HG03571 (cell line): ENCODE data around the gene FMNL2.
"Not testable (repeated sequence)": the region's sequence is repeated elsewhere in the genome, so short reads cannot be mapped to it uniquely, and the experiment has no call there.

Experiments
- ATAC-seq: cut with Tn5 transposase; IDR thresholded peaks from one replicate; pipeline ENCODE4 v1.9.1; 2021; ENCODE audit not compliant: unreplicated experiment

Gene FMNL2

DNA sequence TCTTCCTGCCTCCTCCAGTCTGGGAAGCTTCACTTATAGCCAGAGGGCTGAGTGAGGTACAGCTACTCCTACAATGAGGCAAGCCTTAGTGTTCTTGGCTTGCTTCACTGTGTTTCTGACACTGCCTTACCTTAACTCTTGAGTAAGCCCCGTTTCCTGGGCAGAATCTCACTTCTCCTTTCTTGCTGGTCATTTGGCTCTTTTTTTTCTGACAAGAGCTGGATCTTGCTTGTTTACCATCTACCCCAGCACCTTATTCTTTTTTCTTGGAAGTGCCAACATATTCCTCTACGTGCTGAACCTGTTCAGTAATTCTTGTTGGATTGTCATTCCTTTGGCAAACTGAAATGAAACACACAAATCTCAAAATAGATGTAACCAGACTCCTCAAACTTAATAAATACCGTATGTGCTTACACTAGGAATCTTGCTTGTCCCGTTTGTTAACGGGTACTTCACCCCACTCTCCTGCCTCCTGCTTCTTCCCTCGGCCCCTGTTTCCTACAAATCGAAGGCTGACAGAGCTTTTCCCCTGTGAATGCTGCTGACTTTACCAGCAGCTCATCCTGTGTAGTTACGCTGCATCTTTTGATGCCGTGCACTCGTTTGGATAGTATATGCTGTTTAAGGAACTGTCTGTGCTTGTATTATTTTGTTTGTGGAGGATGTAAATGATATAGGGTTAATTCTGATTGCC is 132.2 kb downstream of the FMNL2 start:
- ATAC-seq: peak; percentile 94

GRCh38 chr2:152467677-152468410 is 132.9 kb downstream of the FMNL2 start:
- no peak for ATAC-seq

GRCh38 chr2:152468899-152469692 is 134.1 kb downstream of the FMNL2 start:
- no peak for ATAC-seq

GRCh38 chr2:152470861-152471854 is 136.2 kb downstream of the FMNL2 start:
- ATAC-seq: no peak

- ATAC-seq: no peak
Measured at GRCh38 chr2:152472481-152472887, 137.5 kb downstream of the FMNL2 start.

DNA sequence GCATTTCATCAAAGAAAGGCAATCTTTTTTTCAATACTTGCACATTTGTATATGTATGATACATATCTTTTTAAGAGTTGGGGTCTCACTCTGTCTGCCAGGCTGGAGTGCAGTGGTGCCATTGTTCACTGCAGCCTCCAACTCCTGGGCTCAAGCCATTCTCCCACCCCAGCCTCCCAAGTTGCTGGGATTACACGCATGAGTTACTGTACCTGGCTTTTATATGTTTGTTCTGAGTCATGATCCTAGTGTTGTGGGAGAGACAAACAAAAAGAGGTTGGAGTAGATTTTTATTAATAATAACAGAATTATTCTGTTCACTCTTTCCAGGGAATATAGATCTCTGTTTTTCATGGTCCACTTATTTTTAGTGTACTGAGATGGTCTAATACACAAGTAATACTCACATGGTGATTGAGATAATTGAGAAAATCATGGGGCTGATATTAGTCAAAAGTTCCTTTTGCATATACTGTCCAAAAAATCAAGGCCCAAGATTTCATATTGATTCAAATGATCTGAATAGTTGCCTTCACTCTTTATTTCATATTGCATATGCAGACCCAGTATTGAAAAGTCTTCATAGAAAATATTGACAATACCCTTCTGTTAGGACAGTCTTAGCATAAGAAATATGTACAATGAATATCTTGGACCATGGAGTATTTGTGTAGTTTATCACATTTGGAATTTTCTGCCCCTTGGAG is 138.3 kb downstream of the FMNL2 start:
- ATAC-seq: no peak

DNA sequence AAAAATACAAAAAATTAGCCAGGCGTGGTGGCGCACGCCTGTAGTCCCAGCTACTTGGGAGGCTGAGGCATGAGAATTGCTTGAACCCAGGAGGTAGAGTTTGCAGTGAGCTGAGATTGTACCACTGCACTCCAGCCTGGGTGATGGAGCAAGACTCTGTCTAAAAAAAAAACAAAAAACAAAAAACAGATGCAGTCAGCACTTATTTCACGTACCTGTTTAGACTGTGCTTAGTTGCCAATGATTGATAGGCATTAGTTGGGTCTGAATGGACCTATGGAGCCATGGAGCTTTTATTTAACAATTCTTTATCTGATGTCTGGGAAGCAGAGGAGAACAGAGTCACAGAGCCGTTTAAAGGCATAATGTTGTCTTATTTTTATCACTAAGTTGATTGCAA is 139.5 kb downstream of the FMNL2 start:
- ATAC-seq: not testable (repeated sequence)

GRCh38 chr2:152475982-152476381 is 141.0 kb downstream of the FMNL2 start:
- no peak for ATAC-seq

GRCh38 chr2:152477347-152478092 is 142.5 kb downstream of the FMNL2 start:
- no peak for ATAC-seq

- ATAC-seq: no peak
Measured at GRCh38 chr2:152479282-152479681, 144.3 kb downstream of the FMNL2 start.

DNA sequence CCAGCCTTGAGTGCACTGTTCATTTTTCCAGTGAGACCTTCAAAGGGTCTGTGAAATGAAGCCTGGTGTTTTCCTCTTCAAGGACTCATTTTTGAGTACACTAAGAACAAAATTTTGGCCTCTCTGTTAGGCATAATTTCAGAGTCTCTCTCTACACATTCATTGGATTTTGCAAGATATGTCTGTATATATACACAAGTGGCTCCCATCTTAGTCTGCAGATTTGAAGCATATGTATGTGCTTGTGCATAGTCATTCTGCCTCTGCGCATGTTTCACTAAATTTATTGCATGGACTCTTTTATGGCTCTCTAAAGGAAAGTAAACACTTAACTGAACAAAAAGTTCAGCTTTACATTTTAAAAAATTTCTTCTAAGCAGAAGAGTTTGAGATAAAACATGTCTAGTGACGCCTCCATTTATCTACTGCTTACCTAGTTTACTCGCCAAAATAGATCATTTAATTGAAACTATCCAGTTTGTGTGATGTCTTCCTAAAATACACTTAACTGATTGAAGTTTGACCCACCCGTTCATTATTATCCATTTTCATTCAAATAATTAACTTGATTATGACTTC is 145.9 kb downstream of the FMNL2 start:
- no peak for ATAC-seq

- ATAC-seq: no peak
Measured at GRCh38 chr2:152481881-152482583, 147.1 kb downstream of the FMNL2 start.

DNA sequence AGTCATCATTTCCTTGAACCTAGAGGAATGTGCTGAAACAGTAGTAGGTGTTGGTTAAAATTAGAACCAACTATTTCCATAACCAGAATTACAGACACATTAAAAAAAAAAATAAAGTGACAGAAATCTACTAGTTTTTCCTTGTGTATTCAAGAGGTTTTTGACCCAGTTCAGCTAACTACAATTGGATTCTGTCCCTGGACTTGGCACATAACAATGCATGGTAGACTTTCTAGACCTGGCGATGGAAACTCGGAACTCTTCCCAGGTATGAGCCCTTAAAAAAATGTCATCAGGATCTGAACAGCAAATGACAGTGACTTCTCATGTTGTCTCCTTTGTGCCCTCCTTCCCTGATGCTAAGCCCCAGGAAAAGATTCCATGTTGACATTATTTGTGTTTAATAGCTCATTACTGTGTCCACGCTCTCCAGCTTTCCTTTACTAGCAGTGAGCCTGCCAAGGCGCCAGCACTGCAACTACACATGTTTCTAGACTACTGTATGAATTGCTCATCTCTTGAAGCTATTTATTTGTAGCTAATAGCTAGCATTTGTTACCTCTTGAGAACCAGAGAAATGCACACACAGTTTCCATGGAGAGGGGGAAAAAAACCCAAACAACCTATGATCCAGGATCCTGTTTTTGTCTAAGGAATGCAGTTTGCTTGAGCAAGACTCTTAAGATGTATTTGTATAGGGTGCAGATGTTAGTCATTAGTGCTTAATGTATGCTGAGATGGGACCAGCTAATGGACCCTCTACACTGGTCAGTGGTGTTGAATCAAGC is 148.5 kb downstream of the FMNL2 start:
- ATAC-seq: no peak

- ATAC-seq: no peak
Measured at GRCh38 chr2:152485954-152486736, 151.2 kb downstream of the FMNL2 start.

DNA sequence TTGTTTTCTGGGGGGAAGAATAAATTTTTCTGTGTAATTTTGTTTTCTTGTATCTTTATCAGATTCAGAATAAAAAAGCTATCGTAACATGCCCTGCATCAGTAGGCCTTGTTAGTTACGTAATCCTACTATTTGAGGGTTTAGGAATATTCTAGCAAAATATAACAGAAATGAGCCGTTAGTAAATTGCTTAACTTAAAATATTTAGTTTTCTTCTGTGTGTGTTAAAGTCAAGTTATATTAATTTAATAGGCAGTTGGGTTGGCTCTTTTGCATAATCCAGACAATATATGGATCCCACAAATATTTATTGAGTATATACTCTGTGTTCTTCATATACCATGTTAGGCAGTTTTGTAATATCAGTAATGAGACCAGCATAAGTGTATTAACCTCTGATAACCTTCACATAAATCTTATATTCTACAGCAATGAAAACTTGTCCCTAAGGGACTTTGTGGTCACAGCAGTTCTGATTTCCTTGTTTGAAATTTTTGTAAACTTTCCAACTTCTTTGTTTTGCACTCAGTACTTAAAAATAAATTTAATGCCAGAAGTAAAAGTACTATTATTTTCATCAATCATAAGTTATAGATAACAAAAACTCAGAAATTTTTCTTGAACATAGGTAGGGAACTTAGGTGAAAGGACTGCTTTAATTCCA is 151.9 kb downstream of the FMNL2 start:
- no peak for ATAC-seq

- no peak for ATAC-seq
Measured at GRCh38 chr2:152488075-152488474, 153.1 kb downstream of the FMNL2 start.
